ENCODE data around the gene S100A8.
"Not testable (repeated sequence)": the region's sequence is repeated elsewhere in the genome, so short reads cannot be mapped to it uniquely, and the experiment has no call there.

S100A8 gene

DNA sequence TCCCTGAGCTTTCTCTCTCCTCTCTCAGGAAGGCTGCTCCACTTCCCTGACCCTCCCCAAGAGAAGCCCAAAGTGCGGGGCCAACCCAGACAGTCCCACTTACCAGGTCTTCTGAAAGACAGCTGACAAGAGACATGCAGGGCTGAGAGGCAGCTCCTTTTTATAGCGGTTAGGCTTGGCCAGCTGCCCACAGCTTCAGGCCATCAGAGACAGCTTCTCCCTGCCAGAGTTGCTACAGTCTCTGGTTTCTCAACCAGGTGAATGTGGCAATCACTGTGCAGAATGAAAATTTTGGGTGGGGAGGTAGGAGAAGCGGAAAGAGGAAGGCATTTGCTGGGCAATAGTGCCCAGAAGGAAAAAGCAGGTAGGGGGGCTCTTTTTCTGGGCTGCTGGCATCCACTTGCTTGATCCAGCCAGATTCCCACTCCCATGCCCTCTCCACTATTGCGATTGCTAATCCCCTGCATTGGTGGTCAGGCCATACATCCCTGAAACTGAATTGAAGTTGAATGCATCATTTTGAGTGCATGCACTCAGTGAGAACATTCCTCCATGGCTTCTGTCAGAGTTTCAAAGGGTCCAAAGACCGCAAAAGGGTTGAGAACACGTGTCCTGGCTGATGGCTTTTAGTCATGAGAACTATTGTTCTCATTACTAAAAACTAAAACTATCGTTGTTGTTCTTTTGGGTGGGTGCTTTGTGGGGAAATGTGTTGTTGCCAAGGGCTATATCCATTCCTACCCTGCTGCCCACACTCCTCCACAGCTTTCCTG, at the start of gene S100A8:
TSS of gene S100A8 (minus strand) at position 136 of the 773 bp plus-strand sequence. CDS start 538 bp downstream, outside the sequence.
- FAIRE-seq: no peak

DNA sequence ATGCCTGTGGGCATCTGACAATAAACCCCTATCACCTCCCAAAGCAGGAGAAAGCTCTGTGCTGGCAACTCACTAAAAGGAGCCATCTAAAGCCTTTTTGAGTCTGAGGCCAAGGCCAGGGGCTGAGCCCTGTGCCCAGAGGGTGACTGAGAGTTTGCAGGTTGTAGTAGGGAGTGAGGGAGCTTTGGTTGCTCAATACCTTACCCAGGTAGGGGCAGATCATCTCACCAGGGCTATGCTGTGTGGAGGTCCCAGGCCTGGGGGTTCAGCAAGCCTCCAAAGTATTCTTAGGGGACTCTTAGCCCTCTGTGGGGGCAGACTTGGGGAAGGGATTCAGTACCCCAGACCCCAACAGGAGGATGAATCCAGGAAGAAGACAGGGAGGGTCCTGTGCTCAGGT, 48.4 kb upstream of the S100A8 start:
- no peak for FAIRE-seq

DNA sequence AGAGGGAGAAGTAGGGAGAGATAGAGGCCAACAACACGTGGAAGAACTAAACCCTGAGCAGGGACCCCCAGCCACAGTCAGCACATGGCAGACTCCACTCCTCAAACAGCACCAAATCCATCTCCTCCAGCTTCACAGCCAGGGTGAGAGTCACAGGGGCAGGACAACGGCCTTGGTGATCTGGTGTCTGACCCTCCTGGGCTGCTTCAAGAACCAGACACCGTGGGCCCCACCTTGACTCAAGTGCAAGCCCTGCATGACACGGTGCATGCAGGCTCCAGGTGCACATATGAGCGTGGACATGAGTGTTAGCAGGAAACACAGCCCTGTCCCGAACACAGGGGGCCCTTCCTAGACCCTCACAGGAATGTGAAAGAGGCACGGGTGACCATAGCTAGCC, 47.7 kb upstream of the S100A8 start:
- no peak for FAIRE-seq

DNA sequence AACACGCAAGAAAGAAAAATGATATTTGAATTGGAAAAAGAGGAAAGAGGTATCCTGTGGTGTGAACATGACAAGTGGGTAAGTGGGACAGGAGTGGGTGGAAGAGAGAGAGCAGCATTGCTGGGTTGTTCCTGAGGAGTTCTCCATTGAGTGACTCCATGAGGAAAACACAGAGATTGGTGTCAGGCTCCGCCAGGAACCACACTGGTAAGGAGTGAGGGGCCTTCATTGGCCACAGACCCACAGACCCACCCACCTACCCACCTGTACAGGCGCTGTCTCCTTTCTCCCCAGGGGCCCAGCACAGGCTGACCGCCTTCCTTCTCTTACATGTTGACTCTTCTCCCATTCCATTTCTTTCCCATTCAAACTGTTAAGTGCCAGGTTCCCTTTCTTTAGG, 46.4 kb upstream of the S100A8 start:
- FAIRE-seq: no peak

DNA sequence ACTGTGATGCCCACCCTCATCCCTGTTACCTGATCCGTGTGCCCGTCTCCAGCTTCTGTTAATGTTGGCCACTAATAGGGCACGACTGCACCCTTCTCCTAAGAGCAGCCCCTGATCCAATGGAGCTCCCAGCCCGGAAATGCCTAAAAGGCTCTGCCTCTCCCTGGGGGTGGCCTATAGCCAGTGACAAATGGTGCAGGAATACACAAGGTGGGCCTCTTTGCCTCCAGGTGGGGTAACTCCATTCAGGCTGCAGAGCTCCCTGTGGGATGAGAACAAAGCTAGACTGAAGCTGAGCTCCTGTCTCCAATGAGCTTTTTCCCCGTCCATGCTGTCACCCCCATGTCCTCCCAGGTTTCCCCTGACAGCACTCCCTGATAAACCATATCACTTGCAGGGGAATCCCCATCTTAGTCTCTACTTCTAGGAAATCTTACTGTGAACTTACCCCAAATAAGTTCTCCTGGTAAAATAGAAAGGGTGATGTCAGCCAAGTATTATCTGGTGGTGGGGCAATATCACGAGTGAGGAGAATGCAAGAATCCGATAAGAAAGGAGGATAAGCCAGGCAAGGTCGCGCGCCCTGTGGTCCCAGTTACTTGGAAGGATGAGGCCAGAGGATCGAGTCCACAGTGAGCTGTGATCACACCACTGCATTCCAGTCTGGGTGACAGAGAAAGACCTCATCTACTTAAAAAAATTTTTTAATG, 44.0 kb upstream of the S100A8 start:
- FAIRE-seq: no peak

DNA sequence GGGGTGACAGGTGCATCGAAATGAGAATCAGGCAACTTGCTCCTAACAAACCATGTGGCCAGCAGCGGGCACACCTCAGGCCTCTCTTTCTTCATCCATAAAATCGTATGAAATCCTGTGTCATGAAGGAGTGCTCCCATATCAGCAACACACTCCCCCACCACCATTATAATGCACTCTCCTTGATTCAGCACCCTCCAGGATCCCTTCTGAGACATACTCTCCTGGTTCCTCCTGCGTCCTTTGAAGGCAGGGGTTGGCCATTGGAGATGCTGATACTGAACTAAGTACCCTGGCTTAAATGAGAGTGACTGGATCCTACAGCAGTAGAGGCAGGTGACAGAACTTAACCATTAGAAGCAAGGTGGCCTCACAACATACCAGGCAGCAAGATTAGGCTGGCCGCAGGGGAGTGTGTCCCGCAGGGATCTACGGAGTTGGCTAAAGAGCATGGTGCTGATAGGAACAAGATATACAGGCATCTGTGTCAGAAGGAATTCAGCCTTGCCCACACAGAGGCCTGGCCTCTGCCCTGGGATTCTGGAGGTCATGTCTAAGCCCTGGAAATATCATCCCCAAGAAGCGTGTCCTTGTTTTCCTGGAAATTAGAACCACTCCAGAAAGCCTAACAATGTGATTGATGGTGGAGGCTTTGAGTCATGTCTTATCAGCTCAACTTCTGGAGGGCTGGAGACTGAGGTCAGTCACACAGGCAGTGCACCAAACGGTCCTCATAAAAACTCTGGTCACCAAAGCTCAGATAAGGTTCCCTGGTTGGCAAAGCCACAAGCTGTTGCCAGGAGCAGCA, 42.2 kb upstream of the S100A8 start:
- FAIRE-seq: no peak

DNA sequence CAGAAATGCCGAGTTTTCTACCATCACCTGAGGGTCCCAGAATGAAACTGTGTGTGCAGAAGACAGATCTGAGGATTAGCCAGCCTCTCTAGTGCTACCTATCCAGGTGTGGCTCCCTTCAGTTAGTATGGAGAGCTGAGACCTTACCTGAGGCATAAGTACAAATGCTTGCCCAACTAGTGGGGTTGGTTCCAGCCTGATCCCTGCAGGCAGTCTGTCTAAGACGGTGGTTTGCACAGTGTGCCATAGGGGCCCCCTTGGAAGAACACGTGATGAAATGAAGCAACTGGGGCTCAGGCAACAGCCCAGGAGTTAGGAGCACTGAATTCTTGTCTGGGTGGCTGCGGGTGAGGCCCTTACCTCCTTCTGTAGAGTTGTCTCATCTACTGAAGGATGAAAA, 41.1 kb upstream of the S100A8 start:
- FAIRE-seq: no peak

DNA sequence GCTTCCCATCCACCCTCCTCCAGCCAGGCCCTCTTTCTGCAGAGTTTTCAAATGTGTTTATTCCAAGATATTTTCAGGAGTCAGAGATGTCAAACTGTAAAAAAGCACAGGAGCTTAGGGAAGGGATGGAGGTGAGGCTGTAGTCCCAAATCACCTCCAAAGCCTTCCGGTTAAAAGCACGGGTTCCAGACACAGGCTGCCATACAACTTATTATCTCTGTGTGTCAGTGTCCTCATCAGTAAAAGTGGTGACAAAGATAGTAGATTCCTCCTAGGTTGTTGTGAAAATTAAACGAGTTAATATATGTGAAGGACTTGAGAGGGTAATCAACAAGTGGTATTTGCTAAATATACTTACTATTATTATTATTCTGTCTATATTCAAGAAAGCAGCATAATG, 40.6 kb upstream of the S100A8 start:
- FAIRE-seq: no peak

DNA sequence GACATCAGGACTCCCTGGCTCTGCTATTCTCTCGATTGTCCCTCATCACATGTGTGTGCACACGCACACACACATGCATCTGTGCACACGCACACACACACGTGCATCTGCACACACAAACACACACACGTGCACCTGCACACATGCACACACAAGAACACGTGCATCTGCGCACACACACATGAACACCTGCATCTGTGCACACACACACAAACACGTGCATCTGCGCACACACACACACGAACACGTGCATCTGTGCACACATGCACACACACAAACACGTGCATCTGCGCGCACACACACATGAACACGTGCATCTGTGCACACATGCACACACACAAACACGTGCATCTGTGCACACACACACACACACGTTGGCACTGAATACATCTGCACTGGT, 40.1 kb upstream of the S100A8 start:
- FAIRE-seq: no peak

DNA sequence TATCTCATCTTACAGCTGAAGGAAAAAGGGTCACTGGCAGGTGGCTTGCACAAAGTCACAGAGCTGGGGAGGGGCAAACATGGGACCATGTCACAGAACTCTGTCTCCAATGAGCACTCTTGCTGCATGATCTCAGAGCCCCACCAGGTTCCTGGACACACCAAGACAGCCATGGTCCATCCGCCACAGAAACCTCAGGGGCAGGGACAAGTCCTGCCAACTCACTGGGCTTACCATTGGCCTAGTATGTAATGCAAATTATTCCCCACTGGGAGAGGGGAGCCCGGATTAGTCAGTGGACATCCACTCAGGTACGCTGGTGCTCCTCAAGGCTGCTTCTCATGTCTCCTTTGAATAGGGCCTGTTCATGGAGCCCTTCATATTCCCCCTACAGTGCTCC, 39.7 kb upstream of the S100A8 start:
- no peak for FAIRE-seq

DNA sequence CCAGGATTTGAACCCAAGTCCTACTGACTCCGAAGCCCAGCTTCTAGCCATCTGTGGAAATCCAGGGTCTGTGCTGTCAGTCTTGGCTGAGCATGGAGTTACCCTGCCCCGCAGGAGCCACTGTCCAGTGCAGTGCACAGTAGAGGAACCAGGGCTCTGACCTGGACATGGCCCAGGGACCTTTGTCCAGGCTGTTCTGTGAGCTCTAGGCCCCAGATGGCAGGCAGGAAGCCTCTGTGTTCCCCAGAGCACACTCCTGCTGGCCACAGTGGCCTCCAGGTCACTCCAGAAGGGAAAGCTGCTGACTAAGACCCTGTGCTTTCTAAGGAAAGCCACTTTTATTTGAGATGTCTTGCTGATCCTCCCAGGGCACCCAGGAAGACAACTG, 39.3 kb upstream of the S100A8 start:
- FAIRE-seq: no peak

DNA sequence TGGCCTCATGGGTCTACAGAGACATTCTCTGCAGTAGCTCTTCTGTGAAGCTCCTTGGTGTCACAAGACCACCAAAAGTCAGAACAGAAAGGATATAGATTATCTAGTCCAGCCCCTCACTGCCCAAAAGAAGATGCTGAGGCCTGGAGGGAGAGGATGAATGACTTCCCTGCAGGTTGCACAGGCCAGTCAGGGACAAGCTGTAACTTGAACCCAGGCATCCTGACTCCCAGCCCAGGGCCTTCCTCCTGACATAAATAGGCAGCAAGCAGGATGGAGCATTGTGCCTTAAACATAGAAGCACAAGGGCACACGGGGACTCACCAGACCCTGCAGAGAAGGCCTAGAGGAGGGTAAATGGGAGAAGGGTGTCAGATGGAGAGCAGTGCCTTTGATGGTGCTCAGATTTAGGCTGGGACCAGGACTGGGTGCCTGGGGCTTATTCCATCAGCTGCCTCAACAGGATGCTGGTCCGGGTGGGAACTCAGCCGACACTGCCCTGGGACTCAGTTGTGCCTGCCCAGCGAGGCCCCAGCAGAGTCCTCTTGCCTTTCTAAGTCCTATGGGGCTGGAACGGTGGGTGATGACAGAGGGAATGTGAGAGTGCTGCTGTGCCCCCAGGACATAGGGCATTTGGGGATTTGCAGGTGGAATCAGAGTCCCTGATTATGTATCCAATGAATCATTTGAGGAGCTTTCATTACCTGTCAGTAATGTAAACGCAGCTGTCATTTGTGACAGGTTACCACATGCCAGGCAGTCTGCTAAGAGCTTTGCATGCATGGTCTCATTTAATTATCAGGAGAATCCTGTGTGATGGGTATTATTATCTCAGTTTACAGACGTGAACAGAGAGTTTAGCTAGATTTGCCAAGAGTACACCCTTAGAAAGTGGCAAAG, 38.6 kb upstream of the S100A8 start:
- FAIRE-seq: no peak

DNA sequence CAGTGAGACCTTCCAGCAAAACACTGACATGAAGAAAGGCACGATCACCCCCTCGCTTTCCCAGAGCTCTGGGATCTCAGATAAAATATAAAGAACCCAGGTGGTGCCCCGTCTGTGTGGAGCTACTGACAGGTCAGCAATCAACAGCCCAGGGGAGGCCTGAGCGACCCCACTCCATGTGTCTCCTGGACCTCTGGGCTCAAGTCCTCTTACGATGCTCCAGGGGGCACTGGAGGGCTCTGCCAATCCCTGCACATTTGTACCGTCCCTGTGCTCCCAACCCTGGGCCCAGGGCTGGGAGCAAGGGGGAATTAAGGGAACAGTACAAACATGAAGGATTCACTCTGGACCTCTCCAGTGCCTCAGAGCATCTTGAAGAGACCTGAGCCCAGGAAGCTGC, 37.9 kb upstream of the S100A8 start:
- no peak for FAIRE-seq

DNA sequence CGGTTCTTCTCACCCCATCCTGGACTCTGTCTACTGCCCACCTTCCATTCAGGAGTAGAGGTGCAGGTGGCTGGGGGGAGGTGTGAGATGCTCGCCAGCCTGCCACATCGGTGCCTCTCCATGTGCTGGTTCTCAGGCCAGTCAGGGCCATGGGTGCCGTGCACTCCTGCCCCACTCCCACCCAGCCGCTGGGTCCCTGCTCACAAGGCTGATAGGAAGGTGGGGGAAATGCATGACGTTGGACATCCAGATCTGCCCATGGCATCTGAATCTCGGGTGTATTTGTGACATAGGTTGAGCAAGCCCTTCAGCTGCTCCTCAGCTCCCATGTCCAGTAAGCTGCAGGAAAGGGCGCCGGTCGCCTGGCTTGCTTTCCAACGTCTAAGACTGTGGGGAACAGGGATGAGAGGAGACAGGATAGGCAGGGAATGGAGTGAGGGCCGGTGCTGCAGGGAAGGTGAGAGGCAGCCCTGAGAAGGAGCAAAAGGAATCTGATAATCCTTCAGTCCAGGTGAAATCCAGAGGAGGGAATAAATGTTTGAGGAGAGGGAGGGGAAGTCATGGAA, 37.3 kb upstream of the S100A8 start:
- FAIRE-seq: no peak

DNA sequence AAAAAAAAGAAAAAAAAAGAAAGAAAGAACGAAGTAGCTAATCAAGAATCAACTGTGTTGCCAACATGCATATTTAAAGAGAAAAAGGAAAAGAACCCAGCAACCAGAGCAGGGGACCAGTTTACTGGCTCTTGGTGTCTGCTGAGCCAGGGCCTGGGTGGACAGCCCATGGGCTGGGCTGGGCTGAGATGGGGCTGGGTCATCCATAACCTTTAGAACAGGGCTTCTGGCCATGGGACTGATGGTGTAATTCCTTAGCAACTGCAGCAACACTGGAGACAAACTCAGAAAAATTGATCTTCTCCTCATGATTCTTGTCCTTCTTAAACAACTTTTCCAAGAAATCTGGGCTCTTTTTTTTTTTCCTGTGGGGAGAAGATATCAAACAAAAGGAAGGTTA, 35.9 kb upstream of the S100A8 start:
- FAIRE-seq: no peak

DNA sequence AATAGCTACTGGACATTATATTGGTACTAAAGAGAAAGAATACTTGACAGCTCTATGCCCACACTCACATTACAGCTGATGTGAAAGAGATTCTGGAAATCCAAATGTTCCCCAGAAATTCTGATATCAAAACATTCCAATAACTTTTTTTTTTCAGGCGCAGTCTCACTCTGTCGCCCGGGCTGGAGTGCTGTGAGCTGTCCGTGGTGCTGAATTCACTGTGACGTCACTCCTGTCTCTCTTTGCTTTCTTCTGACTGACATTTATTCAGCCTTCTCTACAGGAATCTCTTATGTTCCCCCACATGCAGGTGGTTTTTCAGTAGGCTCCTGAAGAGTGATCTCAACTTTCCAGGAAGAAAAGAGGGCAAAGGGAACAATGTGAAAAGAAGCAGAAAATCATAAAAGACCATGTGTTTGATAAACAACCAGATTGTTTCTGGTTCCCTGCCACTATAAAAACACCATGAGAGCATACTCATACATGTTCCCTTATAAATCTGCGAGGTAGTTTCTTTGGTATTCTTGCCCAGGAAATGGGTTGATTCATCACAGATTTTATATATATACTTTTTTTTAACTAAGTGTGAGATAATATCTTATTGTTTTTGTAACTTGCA, 31.7 kb upstream of the S100A8 start:
- peak; percentile 72 for FAIRE-seq

DNA sequence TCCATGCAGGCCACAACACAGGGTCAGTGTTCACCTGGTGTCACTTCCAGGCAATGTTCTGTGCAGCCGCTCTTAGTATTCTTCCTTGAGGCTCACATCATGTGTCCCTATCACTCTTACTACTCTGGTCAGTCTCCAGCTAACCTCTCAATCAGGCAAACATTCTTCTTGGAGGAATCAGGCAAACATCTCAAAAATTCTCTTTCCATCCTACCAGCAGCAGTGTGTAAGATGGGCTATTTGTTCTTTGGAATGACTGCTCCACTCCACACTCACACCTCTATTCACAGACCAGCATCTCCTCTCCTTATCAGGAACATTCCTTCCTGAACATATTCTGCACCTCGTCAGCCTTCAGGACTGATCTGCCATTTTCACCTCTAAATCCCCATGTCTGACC, 29.4 kb upstream of the S100A8 start:
- no peak for FAIRE-seq

DNA sequence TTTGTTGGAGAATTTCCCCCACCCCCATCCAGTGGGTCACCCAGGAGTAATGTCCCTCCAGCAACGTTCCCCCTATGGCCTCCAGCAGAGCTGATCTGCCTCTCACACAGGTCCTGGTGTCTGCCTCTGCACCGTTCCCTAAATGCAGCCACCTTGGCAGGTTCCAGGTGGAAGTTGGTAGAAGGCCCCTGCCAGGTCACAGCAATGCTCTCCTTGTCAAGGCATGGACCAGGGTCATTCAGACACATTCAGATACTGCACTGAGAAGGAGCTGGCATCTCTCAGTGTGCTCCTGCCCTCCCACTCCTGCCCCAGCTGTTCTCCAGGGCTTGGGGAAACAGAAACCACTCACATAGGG, 28.5 kb upstream of the S100A8 start:
- not testable (repeated sequence) for FAIRE-seq

DNA sequence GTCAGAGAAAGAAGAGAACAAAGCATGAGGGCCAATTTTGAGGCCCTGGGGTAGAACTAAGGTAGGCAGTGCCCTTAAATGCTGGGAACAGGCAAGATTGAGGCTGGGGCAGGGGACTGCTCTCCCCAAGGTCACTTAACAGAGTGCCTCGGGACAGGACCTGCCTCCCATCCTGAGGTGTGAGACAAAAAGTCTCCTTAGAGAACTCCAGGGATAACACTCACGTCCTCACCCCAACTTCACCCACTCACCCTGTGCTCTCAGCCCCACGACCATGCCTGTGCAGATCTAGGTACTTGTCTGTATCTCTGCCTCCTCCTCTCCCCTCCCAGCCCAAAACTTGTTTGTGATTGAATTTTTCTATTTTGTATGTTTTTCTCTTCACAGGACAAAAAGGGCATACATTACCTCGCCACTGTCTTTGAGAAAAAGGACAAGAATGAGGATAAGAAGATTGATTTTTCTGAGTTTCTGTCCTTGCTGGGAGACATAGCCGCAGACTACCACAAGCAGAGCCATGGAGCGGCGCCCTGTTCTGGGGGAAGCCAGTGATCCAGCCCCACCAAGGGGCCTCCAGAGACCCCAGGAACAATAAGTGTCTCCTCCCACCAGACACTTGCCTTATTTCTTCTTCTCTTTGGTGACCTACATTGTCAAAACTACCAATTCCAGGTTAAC, 28.0 kb upstream of the S100A8 start:
- FAIRE-seq: not testable (repeated sequence)

DNA sequence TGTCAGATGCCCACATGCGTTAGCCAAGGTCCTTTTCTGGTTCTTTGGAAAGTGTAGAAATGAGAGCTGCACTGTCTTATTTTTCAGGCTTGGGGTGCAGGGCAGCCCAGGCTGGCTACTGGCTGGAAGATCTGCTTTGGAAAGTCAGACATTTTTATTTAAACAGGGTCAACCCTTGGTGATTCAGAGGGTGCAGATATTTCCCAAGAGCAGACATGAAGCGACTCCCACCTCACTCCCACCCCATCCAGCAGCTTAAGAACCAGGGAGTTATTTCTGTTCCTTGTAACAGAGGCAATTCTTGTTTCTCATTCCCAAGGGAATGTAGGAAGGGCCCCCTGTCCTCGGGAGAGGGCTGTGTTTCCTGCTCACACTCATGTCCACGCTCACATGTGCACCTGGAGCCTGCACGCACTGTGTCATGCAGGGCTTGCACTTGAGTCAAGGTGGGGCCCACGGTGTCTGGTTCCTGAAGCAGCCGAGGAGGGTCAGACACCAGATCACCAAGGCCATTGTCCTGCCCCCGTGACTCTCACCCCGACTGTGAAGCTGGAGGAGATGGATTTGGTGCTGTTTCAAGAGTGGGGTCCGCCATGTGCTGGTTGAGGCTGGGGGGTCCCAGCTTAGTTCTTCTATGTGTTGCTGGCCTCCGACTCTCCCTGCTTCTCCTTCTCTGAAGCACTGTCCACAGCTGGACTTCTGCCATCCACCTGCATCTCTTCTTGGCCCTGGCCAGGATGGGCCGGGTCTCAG, 26.4 kb upstream of the S100A8 start:
- FAIRE-seq: no peak
